Urothelium cell line (cell line): ENCODE results near the gene PODXL2.

Source experiments
- DNase-seq: peaks from one replicate; pipeline ENCODE4 v3.0.0; 2011; ENCODE audit warnings: low spot score, mixed read lengths
- FAIRE-seq: peaks from 2 replicates; lab custom pipeline; 2011; peaks lifted over from hg19 to GRCh38; lab: Jason Lieb, UNC

PODXL2 gene

GRCh38 chr3:127686512-127686894 lies 57.5 kb downstream of the PODXL2 start:
- FAIRE-seq = peak; percentile 9

GRCh38 chr3:127687228-127687737 lies 58.3 kb downstream of the PODXL2 start:
- no peak for DNase-seq
- FAIRE-seq = peak; percentile 30

More at GRCh38 chr3:127686512-127686894, 57.5 kb downstream of the PODXL2 start:
- DNase-seq = no peak

GRCh38 chr3:127688022-127688415 lies 59.0 kb downstream of the PODXL2 start:
- DNase-seq (no peak), FAIRE-seq (no peak)

- DNase-seq (no peak), FAIRE-seq (peak; percentile 56)
These were observed 59.7 kb downstream of the PODXL2 start for GRCh38 chr3:127688416-127689265.

GRCh38 chr3:127689266-127689860 lies 60.4 kb downstream of the PODXL2 start:
- no peak for DNase-seq
- FAIRE-seq = no peak

GRCh38 chr3:127690106-127690505 lies 61.1 kb downstream of the PODXL2 start:
- DNase-seq (peak; percentile 40), FAIRE-seq (no peak)

- FAIRE-seq = peak; percentile 67
- DNase-seq = peak; percentile 56
These were observed 62.0 kb downstream of the PODXL2 start for GRCh38 chr3:127690823-127691452.

GRCh38 chr3:127691489-127691888 lies 62.5 kb downstream of the PODXL2 start:
- DNase-seq (no peak), FAIRE-seq (no peak)

- no peak for FAIRE-seq
- no peak for DNase-seq
These were observed 63.0 kb downstream of the PODXL2 start for GRCh38 chr3:127691974-127692373.

GRCh38 chr3:127692501-127693335 lies 63.7 kb downstream of the PODXL2 start:
- FAIRE-seq = no peak

GRCh38 chr3:127693336-127693843 lies 64.4 kb downstream of the PODXL2 start:
- FAIRE-seq = no peak
- DNase-seq = no peak

More at GRCh38 chr3:127692501-127693335, 63.7 kb downstream of the PODXL2 start:
- DNase-seq = no peak

GRCh38 chr3:127694467-127695215 lies 65.7 kb downstream of the PODXL2 start:
- DNase-seq (peak; percentile 44), FAIRE-seq (no peak)

GRCh38 chr3:127697551-127698240 lies 68.7 kb downstream of the PODXL2 start:
- peak; percentile 74 for DNase-seq
- FAIRE-seq = peak; percentile 48

GRCh38 chr3:127698286-127698685 lies 69.3 kb downstream of the PODXL2 start:
- FAIRE-seq (no peak), DNase-seq (no peak)

- no peak for FAIRE-seq
- no peak for DNase-seq
These were observed 69.9 kb downstream of the PODXL2 start for GRCh38 chr3:127698691-127699415.

GRCh38 chr3:127699416-127700300 lies 70.7 kb downstream of the PODXL2 start:
- FAIRE-seq = no peak
- no peak for DNase-seq

- no peak for DNase-seq
- no peak for FAIRE-seq
These were observed 71.4 kb downstream of the PODXL2 start for GRCh38 chr3:127700406-127700805.
